HCT116 (cell line): ENCODE results near the gene CSNK1D. TPM values are rescaled to one million over a fixed set of nuclear protein-coding genes. Genes with fewer than 3 reads are reported as not detected.

Experiments
- ATAC-seq: fragments of 200-7000 bp; cut with Tn5 transposase; 2 replicates; pipeline ENCODE4 v1.9.1; 2020; ENCODE audit warnings: mild to moderate bottlenecking, moderate library complexity
- BruUV-seq: library from RNA; stranded (reverse); fragments of 400-500 nt; replicated peaks from 2 replicates; lab custom pipeline; 2021; lab: Mats Ljungman, UMichigan
- CTCF ChIA-PET: fragments of 300-600 bp; sonication (Branson Sonifier 250); formaldehyde crosslinking; loops from one replicate; lab custom pipeline; 2021; ENCODE audit warnings: antibody characterized with exemption; lab: Charles Lee
- POLR2A ChIA-PET: fragments of 300-600, 350-600 bp; sonication (Branson Sonifier 250); formaldehyde crosslinking; loops from one replicate; lab custom pipeline; 2021; ENCODE audit warnings: antibody characterized with exemption; lab: Charles Lee
- RAD21 ChIA-PET, 2 experiments: fragments of 300-600 bp; sonication (Branson Sonifier 250); formaldehyde crosslinking; loops; one replicate each; lab custom pipeline; 2023; ENCODE audit warnings: low total read pairs in 2 of 2; ENCODE audit not compliant: uncharacterized antibody in 2 of 2, unreplicated experiment in 2 of 2, low non-redundant PET in 1 of 2; lab: Charles Lee
- DNase-seq: peaks from one replicate; pipeline ENCODE4 v3.0.0-alpha.2; 2010; ENCODE audit warnings: low read depth, low spot score
- H2AFZ ChIP-seq: fragments of 200-600 bp; shearing (Covaris generic), sonication (generic); 2 replicates; pipeline ENCODE4 v1.6.1; 2017; ENCODE audit warnings: low read depth, mixed run types, mixed read lengths, antibody characterized with exemption, low read length; ENCODE audit not compliant: poor library complexity, severe bottlenecking
- H3K27ac ChIP-seq: 2 replicates; pipeline ENCODE4 v1.5.1; 2012; ENCODE audit warnings: low read depth, low read length
- H3K27me3 ChIP-seq: fragments of 200-600 bp; sonication (generic); 2 replicates; pipeline ENCODE4 v1.6.1; 2016; ENCODE audit warnings: mixed run types, low read length, mixed read lengths; ENCODE audit not compliant: insufficient read depth
- H3K36me3 ChIP-seq, 2 experiments: fragments of 200-500 bp in 1 of 2; fragments of 200-600 bp in 1 of 2; sonication (Bioruptor generic) in 1 of 2; sonication (generic) in 1 of 2; 2 replicates each; pipeline versions ENCODE4 v1.5.1 to v1.6.1; 2014 to 2016; ENCODE audit warnings: low read length in 2 of 2, inconsistent platforms in 1 of 2, mixed read lengths in 1 of 2, mixed run types in 1 of 2; ENCODE audit not compliant: insufficient read depth in 2 of 2, control insufficient read depth in 1 of 2
- H3K4me1 ChIP-seq, 2 experiments: fragments of 200-600 bp in 1 of 2; sonication (generic) in 1 of 2; 2 replicates each; pipeline versions ENCODE4 v1.5.1 to v1.6.1; 2012 to 2017; ENCODE audit warnings: low read length in 2 of 2, inconsistent platforms in 1 of 2, mild to moderate bottlenecking in 1 of 2, mixed read lengths in 1 of 2, mixed run types in 1 of 2, moderate library complexity in 1 of 2; ENCODE audit not compliant: insufficient read depth in 2 of 2, control insufficient read depth in 1 of 2
- H3K4me2 ChIP-seq: fragments of 200-600 bp; sonication (generic); 2 replicates; pipeline ENCODE4 v1.6.1; 2017; ENCODE audit warnings: mixed run types, low read length, mixed read lengths
- H3K4me3 ChIP-seq, 2 experiments: fragments of 200-600 bp in 1 of 2; sonication (generic) in 1 of 2; replicated peaks in 1 of 2; 2 replicates each; pipeline ENCODE4 v1.5.1; 2011 to 2016; ENCODE audit warnings: low read length in 2 of 2, control low read depth in 1 of 2, low read depth in 1 of 2, mild to moderate bottlenecking in 1 of 2, mixed read lengths in 1 of 2, mixed run types in 1 of 2
- H3K79me2 ChIP-seq: fragments of 200-600 bp; sonication (generic); 2 replicates; pipeline ENCODE4 v1.6.1; 2017; ENCODE audit warnings: mild to moderate bottlenecking, mixed run types, low read length, moderate library complexity, mixed read lengths; ENCODE audit not compliant: insufficient read depth
- H3K9ac ChIP-seq: fragments of 200-600 bp; sonication (generic); 2 replicates; pipeline ENCODE4 v1.6.1; 2016; ENCODE audit warnings: low read length, mixed read lengths
- H3K9me2 ChIP-seq: fragments of 200-600 bp; sonication (generic), shearing (Covaris generic); 2 replicates; pipeline ENCODE4 v1.6.1; 2017; ENCODE audit warnings: mixed run types, mild to moderate bottlenecking, moderate library complexity; ENCODE audit not compliant: insufficient read depth
- H3K9me3 ChIP-seq, 2 experiments: fragments of 200-500 bp in 1 of 2; fragments of 200-600 bp in 1 of 2; sonication (Bioruptor generic) in 1 of 2; sonication (generic) in 1 of 2; 2 replicates each; pipeline ENCODE4 v1.6.1; 2014 to 2017; ENCODE audit warnings: low read length in 2 of 2, mixed read lengths in 2 of 2, inconsistent platforms in 1 of 2, low read depth in 1 of 2, mild to moderate bottlenecking in 1 of 2, mixed run types in 1 of 2, moderate library complexity in 1 of 2; ENCODE audit not compliant: control insufficient read depth in 1 of 2, insufficient read depth in 1 of 2
- H4K20me1 ChIP-seq: fragments of 200-600 bp; sonication (generic), shearing (Covaris generic); 2 replicates; pipeline ENCODE4 v1.6.1; 2017; ENCODE audit warnings: mixed run types, mild to moderate bottlenecking, moderate library complexity; ENCODE audit not compliant: insufficient read depth
- EGR1 ChIP-seq: IDR thresholded peaks from 2 replicates; pipeline ENCODE4 v1.6.1; 2012; ENCODE audit warnings: low read depth
- ELF1 ChIP-seq: IDR thresholded peaks from 2 replicates; pipeline ENCODE4 v1.6.1; 2012; ENCODE audit warnings: low read depth, borderline replicate concordance
- EZH2 ChIP-seq: fragments of 200-600 bp; sonication (generic); IDR thresholded peaks from 2 replicates; pipeline ENCODE4 v1.6.1; 2017; ENCODE audit warnings: antibody characterized with exemption, mixed run types
- FOSL1 ChIP-seq: IDR thresholded peaks from 2 replicates; pipeline ENCODE4 v1.6.1; 2012; ENCODE audit warnings: low read depth
- JUND ChIP-seq: IDR thresholded peaks from 2 replicates; pipeline ENCODE4 v1.6.1; 2012
- POLR2A ChIP-seq: IDR thresholded peaks from 2 replicates; pipeline ENCODE4 v1.7.0; 2011; ENCODE audit warnings: borderline replicate concordance; ENCODE audit not compliant: insufficient read depth, insufficient read length; ENCODE audit errors: extremely low read depth
- POLR2AphosphoS5 ChIP-seq: IDR thresholded peaks from 2 replicates; pipeline ENCODE4 v1.6.1; 2011; ENCODE audit warnings: mild to moderate bottlenecking, low read depth, low read length, moderate library complexity
- SIN3A ChIP-seq: IDR thresholded peaks from 2 replicates; pipeline ENCODE4 v1.6.1; 2012; ENCODE audit warnings: low read depth
- SP1 ChIP-seq: IDR thresholded peaks from 2 replicates; pipeline ENCODE4 v1.6.1; 2012; ENCODE audit warnings: low read depth
- SRF ChIP-seq: IDR thresholded peaks from 2 replicates; pipeline ENCODE4 v1.6.1; 2012; ENCODE audit warnings: low read depth
- TCF7L2 ChIP-seq: IDR thresholded peaks from 2 replicates; pipeline ENCODE4 v1.7.0; 2011; ENCODE audit warnings: borderline replicate concordance, inconsistent platforms; ENCODE audit not compliant: insufficient read depth, insufficient read length; ENCODE audit errors: extremely low read depth
- ZFX ChIP-seq: fragments of 450-650 bp; IDR thresholded peaks from 2 replicates; pipeline ENCODE4 v1.6.1; 2017
- ZNF274 ChIP-seq: fragments of 200-500 bp; sonication (Bioruptor generic); IDR thresholded peaks from 2 replicates; pipeline ENCODE4 v1.6.1; 2014; ENCODE audit warnings: mild to moderate bottlenecking, low read depth, low read length, inconsistent platforms
- intact Hi-C: fragments of 100-400 bp; cut with micrococcal nuclease; formaldehyde crosslinking; loops from 2 replicates; pipeline ENCODE4 v1.10.0; 2022
- total RNA-seq: library from RNA; stranded (reverse); gene quantifications from one replicate; pipeline ENCODE4 v1.2.1, GENCODE V29; 2021; ENCODE audit not compliant: unreplicated experiment
- TF ChIP-seq, protein P1 (sequence below): IDR thresholded peaks from 2 replicates; pipeline ENCODE4 v1.6.1; 2011; ENCODE audit warnings: mild to moderate bottlenecking, low read length, moderate library complexity; ENCODE audit not compliant: insufficient replicate concordance; ENCODE audit errors: extremely low read depth
- TF ChIP-seq, protein P2 (sequence below): IDR thresholded peaks from 2 replicates; pipeline ENCODE4 v1.6.1; 2012

Gene CSNK1D
- total RNA-seq, 1 experiment from 2014 or later: 176 TPM

DNA sequence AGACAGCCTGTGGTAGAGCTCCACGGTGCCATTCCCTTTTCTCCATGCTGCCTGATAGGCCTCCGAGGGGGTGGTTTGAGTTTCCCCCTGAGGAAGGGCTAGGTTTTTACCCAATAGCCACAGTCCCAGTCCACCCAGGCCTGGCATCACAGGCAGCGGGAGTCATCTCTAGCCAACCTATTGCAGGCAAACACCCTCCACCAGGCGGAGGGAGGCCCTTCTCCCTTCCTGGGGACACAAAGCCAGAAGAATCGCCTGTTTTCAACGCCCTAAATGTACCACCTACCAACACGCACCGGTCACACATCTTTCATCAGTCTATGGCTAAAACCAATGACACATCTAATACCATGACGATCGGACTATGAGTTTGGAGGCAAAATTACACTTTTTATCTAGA is 7.4 kb downstream of the CSNK1D start:
- no peak for TF ChIP-seq ZFX
- TF ChIP-seq, protein P1, sequence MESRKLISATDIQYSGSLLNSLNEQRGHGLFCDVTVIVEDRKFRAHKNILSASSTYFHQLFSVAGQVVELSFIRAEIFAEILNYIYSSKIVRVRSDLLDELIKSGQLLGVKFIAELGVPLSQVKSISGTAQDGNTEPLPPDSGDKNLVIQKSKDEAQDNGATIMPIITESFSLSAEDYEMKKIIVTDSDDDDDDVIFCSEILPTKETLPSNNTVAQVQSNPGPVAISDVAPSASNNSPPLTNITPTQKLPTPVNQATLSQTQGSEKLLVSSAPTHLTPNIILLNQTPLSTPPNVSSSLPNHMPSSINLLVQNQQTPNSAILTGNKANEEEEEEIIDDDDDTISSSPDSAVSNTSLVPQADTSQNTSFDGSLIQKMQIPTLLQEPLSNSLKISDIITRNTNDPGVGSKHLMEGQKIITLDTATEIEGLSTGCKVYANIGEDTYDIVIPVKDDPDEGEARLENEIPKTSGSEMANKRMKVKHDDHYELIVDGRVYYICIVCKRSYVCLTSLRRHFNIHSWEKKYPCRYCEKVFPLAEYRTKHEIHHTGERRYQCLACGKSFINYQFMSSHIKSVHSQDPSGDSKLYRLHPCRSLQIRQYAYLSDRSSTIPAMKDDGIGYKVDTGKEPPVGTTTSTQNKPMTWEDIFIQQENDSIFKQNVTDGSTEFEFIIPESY: no peak
- TF ChIP-seq FOSL1: no peak
- no peak for TF ChIP-seq EGR1
- TF ChIP-seq SP1: no peak
- no peak for TF ChIP-seq EZH2
- TF ChIP-seq, protein P2, sequence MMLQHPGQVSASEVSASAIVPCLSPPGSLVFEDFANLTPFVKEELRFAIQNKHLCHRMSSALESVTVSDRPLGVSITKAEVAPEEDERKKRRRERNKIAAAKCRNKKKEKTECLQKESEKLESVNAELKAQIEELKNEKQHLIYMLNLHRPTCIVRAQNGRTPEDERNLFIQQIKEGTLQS: no peak
- TF ChIP-seq SRF: no peak
- CTCF ChIA-PET: no interaction called here
- Histone ChIP-seq H2AFZ (no peak overlapping the region), H3K9me3 (peaks cover 0 to 1% of the 10 kb centered on the region in 2 experiments; a peak in 1 of 4 replicates), H3K27ac (no peak overlapping the region), H3K79me2 (peaks cover 100% of the 10 kb centered on the region), H3K36me3 (peaks cover 56 to 73% of the 10 kb centered on the region in 2 experiments), H3K4me1 (peaks cover 20 to 39% of the 10 kb centered on the region in 2 experiments), H3K27me3 (no peaks in the 10 kb centered on the region), H3K4me2 (no peak overlapping the region), H4K20me1 (peaks cover 43% of the 10 kb centered on the region; the same call in 1 of the 2 replicates), H3K4me3 (no peak overlapping the region), H3K9ac (no peak overlapping the region), H3K9me2 (no peaks in the 10 kb centered on the region)
- RAD21 ChIA-PET: no interaction called here
- DNase-seq: no peak
- intact Hi-C loops: no loop called here
- POLR2A ChIA-PET: no interaction called here
- no TSS peak for BruUV-seq
- no peak for ATAC-seq

DNA sequence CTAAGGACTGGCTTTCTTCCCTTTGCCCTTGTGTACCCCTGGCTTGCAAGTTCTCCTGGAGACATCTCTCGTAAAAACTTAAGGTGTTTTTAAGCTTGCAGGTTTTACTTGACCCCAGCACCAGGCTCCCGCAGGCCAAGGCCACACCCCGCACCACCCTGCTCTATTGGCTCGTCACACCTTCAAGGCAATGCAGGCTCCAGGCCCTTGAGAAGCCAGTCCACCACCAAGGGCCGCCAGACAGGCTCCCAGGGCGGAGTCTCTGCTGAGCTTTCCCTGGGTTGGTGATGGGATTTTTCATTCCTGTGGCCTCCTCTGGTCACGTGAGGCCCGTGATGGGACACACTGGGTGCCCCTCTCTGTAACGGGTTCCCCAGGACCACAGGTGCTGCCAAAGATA is 9.9 kb downstream of the CSNK1D start:
- POLR2A ChIA-PET: no interaction called here
- no peak overlapping the region; the same call in 1 of the 2 replicates for H3K27ac ChIP-seq
- no peak overlapping the region for H3K4me3 ChIP-seq
- CTCF ChIA-PET: no interaction called here
- DNase-seq: no peak
- peaks cover 100% of the 10 kb centered on the region for H3K79me2 ChIP-seq
- no peaks in the 10 kb centered on the region for H3K27me3 ChIP-seq
- RAD21 ChIA-PET: no interaction called here
- peaks cover 66 to 81% of the 10 kb centered on the region in 2 experiments for H3K36me3 ChIP-seq
- intact Hi-C loops: no loop called here
- BruUV-seq: no TSS peak
- H3K4me2 ChIP-seq: no peak overlapping the region
- H2AFZ ChIP-seq: no peak overlapping the region
- H3K9ac ChIP-seq: no peak overlapping the region
- TF ChIP-seq ELF1: no peak
- no peak for TF ChIP-seq SIN3A
- TF ChIP-seq EZH2: no peak
- no peak for TF ChIP-seq ZNF274
- TF ChIP-seq JUND: no peak
- TF ChIP-seq, protein P1: no peak
- TF ChIP-seq POLR2AphosphoS5: no peak
- TF ChIP-seq POLR2A: no peak
- TF ChIP-seq TCF7L2: no peak
- no peak for ATAC-seq
- peaks cover 0 to 5% of the 10 kb centered on the region in 2 experiments; a peak in 1 of 4 replicates for H3K9me3 ChIP-seq
- H3K4me1 ChIP-seq: peaks cover 17 to 18% of the 10 kb centered on the region in 2 experiments
- H4K20me1 ChIP-seq: peaks cover 38% of the 10 kb centered on the region; the same call in 1 of the 2 replicates
- no peaks in the 10 kb centered on the region for H3K9me2 ChIP-seq
